COLO829 (cell line): Measurements from ENCODE around the gene PNPLA2.

Source experiments
- DNase-seq: peaks from one replicate; pipeline ENCODE4 v3.0.0; 2012; ENCODE audit warnings: low spot score

The PNPLA2 gene

DNA sequence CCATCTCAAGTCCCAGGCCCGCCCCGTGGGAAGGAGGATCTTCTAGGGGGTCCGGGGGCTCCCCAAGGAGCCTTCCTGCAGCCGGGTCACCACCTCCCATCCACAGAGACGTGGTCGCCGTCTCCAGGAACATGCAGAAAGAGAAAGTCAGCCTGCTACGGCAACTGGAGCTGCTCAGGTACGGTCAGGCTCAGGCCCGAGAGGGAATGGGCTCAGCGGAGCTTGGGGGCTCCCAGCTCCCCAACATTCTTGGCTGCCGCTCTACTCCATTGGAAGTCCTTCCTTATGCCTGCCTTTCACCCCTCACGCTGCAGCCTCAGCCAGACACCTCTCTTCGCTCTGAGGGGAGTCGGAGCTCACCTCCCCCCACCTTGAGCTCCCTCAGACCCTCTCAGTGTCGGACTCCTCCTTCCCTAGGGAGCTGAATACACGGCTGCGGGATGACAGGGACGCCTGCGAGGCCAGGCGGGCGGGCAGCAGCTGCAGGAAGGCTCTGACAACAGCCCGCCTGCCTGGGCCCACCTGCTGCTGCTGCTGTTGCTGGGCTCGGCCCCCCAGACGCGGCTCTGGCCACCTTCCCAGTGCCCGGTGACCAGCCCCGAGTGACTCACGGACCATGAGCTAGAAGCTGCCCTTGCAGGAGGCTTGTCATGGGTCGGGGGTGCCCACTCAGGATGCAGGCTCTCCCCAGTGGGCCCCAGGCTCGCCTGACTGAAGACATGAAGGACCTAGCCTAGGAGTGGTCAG lies 12.6 kb downstream of the PNPLA2 start:
- no peak for DNase-seq

GRCh38 chr11:831961-832528 lies 13.3 kb downstream of the PNPLA2 start:
- no peak for DNase-seq

DNA sequence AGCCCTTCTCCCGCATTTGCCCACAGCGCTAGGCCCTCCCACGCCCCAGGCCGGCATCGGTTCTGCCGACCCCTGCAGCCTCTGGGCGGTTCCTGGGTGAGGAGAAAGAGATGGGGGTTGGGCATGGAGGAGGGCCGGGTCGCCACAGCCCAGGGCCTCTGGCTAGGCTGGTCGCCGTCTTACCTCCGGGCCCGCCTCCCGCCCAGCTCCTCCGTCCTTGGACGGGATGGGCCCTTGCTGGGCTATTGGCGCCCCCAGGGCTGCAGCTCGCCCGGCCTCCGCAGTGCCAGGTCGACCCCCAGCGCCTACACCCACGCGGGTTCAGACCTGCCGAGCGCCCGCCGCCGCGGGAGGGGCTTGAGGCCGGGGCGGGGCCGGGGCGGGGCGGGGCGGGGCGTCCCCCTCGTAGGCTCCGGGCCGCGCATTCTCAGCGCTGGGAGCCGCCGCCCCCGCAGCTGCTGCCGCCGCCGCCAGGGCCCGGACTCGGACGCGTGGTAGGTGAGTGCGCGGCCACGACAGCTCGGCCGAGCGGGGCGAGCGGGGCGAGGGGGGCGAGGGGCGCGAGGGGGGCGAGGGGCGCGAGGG lies 13.9 kb downstream of the PNPLA2 start, which contains the start of gene CD151:
CD151 (plus strand) TSS at position 424 of the 585 bp plus-strand sequence. CDS start 3,118 bp downstream, outside the sequence.
- DNase-seq: peak; percentile 39

DNA sequence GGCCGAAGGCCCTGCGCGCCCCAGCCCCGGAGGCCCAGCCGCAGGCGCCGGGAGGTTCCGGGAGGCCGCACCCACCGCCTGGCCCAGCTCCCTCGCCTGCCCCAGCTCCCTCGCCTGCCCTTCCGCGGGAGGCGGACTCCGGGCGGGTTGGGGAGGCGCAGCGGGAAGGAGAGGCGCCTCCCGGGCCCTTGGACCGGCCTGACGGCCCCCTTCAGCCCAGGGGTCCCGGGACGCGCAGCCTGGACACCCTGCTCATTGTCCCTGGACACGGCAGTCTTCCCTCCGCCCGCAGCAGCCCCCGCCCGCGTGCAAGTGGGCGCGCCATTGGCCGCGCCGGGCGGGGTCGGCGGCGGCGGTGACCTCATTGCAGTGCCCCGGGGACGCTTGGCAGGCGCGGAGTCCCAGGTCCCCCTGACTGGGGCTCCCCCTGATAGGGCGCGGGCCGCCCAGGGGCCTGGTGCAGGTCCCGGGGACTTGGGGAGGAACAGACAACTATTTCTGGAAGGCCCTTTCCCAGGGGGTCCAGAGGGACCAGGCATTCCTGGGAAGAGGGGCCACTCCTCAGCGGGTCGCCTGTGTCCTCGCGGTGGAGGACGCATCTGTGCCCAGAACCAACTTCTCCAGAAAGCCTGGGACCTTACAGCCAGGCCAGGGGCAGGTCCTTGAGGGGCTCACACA lies 14.5 kb downstream of the PNPLA2 start:
- no peak for DNase-seq

- DNase-seq: no peak
These were observed 15.2 kb downstream of the PNPLA2 start for GRCh38 chr11:833849-834311.

- DNase-seq: no peak
These were observed 15.9 kb downstream of the PNPLA2 start for GRCh38 chr11:834371-835316.

DNA sequence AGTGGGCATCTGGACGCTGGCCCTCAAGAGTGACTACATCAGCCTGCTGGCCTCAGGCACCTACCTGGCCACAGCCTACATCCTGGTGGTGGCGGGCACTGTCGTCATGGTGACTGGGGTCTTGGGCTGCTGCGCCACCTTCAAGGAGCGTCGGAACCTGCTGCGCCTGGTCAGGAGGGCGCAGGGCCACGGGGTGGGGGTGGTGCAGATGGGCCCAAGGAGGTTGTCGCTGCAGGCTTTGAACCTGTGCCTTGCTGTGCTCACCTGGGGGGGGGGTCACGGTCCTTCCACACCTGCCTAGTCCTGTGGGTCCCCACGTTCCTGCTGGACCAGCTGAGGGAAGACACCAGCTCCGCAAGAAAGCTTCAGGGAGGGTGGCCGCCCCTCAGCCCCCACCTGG lies 17.6 kb downstream of the PNPLA2 start:
- no peak for DNase-seq

- no peak for DNase-seq
These were observed 18.0 kb downstream of the PNPLA2 start for GRCh38 chr11:836700-837099.

GRCh38 chr11:837189-837989 lies 18.7 kb downstream of the PNPLA2 start:
- no peak for DNase-seq

DNA sequence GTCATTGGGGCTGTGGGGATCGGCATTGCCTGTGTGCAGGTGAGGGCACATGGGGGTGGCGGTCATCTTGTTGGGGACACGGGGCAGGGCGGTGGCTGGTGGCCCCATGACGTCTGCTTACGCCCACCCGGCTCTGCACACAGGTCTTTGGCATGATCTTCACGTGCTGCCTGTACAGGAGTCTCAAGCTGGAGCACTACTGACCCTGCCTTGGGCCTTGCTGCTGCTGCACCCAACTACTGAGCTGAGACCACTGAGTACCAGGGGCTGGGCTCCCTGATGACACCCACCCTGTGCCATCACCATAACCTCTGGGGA lies 19.2 kb downstream of the PNPLA2 start:
- no peak for DNase-seq

DNA sequence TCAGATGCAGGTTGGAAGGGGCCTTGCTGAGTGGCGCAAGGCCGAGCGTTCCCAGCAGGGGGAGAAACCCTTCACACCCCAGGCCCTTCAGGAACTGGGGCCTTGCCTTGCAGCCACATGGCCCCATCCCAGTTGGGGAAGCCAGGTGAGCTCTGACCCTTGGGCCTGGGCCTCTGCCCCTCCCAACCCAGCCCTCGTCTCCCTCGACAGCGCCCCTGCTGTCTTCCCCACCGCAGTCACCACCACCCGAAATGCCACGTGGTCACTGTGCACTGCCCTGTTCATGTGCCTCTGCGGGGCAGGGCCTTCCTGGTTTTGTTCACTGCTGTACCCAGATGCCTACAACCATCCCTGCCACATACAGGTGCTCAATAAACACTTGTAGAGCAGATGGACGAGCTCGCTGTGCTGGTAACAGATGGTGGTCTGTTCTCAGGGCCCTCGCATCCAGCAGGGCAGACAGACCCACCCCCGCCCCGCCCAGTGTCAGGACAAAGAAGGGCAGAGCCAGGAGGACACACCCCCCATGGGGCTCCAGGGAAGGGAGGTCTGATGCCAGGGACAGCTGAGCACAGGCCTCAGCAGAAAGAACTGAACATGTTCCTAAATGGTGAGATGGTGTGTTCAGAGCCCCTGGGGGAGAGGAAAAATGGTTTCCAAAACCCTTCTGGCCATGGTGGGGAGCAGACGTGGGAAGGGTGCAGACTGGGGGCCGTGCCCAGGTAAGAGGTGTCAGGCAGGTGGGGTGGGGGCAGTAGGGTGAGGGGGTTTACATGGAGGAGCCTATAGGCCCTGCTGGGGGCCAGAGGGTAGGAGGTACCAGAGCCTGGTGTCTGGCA lies 19.9 kb downstream of the PNPLA2 start:
- DNase-seq: no peak

DNA sequence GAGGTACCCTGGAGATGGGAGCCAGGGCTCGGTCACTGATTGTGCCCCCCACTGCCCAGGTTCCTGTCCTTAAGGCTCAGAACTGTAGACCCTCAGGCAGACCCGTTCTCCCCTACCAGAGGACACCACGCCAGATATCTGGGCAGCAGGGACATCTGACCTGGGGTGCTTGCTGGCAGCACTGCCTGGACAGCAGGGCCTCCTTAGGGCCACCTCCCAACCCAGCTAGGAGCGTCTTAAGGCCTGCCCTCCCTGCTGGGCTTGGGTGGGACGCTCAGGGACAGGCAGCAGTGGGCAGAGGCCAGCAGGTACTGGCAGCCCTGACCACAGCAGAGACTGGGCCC lies 20.5 kb downstream of the PNPLA2 start:
- DNase-seq: no peak

DNA sequence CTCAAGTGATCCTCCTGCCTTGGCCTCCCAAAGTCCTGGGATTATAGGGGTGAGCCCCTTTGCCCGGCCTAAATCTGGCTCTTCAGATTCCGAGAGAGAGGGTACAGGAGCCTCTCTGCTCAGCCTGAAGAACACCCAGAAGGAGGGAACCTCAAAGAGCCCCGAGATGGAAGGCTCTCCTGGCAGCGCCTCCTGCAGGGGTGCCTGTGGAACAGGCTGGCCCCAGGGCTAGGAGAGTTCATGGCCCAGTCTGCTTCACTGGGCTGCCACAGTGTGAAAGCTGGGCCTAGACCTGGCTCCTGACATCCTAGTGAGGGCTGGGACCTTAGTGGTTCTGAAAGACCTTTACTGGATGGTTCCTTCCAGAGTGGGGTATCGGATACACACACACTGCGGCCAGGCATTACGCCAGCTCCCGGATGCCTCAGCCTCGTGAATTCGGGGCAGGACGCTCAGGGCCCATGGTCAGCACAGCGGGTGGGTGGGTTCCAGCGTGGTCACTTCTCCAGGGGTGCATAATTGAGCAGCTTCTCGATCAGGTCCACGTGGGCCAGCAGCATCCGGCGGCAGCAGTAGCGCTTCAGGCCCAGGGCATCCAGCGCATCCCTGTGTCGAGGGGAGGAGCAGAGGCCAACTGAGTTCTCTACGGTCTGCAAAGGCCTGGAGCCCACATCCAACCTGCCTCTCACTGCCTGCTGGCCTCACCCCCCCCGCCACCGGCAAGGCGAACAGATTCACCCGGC lies 21.3 kb downstream of the PNPLA2 start:
- DNase-seq: no peak

DNA sequence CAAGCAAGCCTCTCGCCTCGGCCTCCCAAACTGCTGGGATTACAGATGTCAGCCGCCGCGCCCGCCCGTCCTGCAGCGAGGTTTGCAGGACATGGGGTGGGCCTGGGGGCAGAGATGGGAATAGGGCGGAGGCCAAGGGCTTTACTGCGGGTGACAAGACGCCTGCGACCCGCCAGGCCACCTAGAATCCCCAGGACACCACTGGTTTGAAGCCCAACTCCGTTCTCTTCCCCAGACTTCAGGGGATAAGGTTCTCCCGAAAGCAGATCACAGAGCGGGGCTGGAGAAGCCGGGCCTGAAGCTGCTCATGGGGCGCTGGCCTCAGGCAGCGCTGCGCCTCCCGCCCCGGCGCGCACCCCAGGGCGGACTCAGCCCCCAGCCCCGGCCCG lies 23.3 kb downstream of the PNPLA2 start:
- no peak for DNase-seq

DNA sequence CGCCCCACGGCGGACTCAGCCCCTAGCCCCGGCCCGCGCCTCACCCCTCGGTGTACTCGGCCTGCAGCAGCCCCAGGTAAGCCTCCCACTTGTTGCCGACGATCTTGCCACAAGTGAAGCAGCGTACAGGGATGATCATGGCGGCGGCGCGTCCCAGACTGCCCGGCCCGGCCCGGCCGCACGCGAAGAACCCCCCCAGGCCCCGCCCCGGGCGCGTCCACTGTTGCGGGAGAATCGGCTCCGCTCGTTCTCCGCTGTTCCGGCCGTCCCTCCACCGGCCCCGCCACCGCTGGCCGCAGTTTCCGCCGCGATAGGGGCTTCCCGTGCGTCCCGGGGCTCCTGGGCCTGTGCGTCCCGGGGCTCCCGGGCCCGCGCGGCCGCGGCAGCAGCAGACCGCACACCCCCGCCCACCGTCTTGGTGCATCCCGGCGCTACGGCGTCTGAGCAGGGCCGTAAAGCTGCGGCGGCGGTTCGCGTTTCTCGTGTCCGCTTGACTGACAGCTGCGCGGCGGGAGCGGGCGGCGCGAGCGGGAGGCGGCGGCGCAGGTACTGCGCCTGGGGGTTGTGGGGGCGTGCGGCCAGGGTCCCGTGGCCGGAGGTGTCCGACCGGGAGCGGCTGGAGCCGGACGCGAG lies 23.8 kb downstream of the PNPLA2 start, which contains the start of the genes POLR2L and TSPAN4:
POLR2L (minus strand) TSS at position 160 of the 633 bp plus-strand sequence; CDS start at position 139, 21 bp downstream.
TSPAN4 (plus strand) TSS at position 483 of the 633 bp plus-strand sequence. CDS start 7,453 bp downstream, outside the sequence.
- DNase-seq: peak; percentile 86

GRCh38 chr11:843086-843734 lies 24.5 kb downstream of the PNPLA2 start:
- DNase-seq: no peak

GRCh38 chr11:843818-844692 lies 25.3 kb downstream of the PNPLA2 start:
- DNase-seq: peak; percentile 78
